Ishikawa (cell line): ENCODE results near the gene TBC1D22B.

Source experiments
- EP300 ChIP-seq: IDR thresholded peaks from 2 replicates; pipeline ENCODE4 v1.6.1; 2012; ENCODE audit warnings: borderline replicate concordance
- MAX ChIP-seq: IDR thresholded peaks from 2 replicates; pipeline ENCODE4 v1.6.1; 2012
- RAD21 ChIP-seq: IDR thresholded peaks from 2 replicates; pipeline ENCODE4 v1.6.1; 2012; ENCODE audit warnings: low read depth
- TCF12 ChIP-seq: IDR thresholded peaks from 2 replicates; pipeline ENCODE4 v1.6.1; 2012; ENCODE audit warnings: low read depth
- USF1 ChIP-seq: IDR thresholded peaks from 2 replicates; pipeline ENCODE4 v1.6.1; 2012
- TF ChIP-seq, protein P1 (sequence below): IDR thresholded peaks from 2 replicates; pipeline ENCODE4 v1.6.1; 2012; ENCODE audit warnings: low read depth, mild to moderate bottlenecking

- TF ChIP-seq TCF12 (no peak), RAD21 (no peak), MAX (no peak), USF1 (no peak), EP300 (no peak)
- TF ChIP-seq, protein P1, sequence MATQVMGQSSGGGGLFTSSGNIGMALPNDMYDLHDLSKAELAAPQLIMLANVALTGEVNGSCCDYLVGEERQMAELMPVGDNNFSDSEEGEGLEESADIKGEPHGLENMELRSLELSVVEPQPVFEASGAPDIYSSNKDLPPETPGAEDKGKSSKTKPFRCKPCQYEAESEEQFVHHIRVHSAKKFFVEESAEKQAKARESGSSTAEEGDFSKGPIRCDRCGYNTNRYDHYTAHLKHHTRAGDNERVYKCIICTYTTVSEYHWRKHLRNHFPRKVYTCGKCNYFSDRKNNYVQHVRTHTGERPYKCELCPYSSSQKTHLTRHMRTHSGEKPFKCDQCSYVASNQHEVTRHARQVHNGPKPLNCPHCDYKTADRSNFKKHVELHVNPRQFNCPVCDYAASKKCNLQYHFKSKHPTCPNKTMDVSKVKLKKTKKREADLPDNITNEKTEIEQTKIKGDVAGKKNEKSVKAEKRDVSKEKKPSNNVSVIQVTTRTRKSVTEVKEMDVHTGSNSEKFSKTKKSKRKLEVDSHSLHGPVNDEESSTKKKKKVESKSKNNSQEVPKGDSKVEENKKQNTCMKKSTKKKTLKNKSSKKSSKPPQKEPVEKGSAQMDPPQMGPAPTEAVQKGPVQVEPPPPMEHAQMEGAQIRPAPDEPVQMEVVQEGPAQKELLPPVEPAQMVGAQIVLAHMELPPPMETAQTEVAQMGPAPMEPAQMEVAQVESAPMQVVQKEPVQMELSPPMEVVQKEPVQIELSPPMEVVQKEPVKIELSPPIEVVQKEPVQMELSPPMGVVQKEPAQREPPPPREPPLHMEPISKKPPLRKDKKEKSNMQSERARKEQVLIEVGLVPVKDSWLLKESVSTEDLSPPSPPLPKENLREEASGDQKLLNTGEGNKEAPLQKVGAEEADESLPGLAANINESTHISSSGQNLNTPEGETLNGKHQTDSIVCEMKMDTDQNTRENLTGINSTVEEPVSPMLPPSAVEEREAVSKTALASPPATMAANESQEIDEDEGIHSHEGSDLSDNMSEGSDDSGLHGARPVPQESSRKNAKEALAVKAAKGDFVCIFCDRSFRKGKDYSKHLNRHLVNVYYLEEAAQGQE: no peak
Observed at GRCh38 chr6:37222992-37223391, 34.6 kb upstream of the TBC1D22B start.
